GM10248 (cell line): ENCODE measurements around the gene SULT1B1.

ENCODE experiments used
- CTCF ChIA-PET: fragments of 300-600 bp; sonication (Branson Sonifier 250); formaldehyde crosslinking; extraction: SDS; loops from one replicate; lab custom pipeline; 2021; ENCODE audit warnings: antibody characterized with exemption; lab: Yijun Ruan, JAX
- POLR2A ChIA-PET: fragments of 350-650 bp; sonication (Branson Sonifier 250); formaldehyde crosslinking; extraction: SDS; loops from one replicate; lab custom pipeline; 2020; ENCODE audit warnings: antibody characterized with exemption; lab: Yijun Ruan, JAX
- DNase-seq: peaks from one replicate; pipeline ENCODE4 v3.0.0; 2012; ENCODE audit errors: extremely low spot score
- TF ChIP-seq, protein P1 (sequence below): IDR thresholded peaks from 2 replicates; pipeline ENCODE4 v1.5.1; 2012; ENCODE audit warnings: mild to moderate bottlenecking, low read depth; ENCODE audit errors: extremely low read depth, missing control alignments, control extremely low read depth

The SULT1B1 gene

DNA sequence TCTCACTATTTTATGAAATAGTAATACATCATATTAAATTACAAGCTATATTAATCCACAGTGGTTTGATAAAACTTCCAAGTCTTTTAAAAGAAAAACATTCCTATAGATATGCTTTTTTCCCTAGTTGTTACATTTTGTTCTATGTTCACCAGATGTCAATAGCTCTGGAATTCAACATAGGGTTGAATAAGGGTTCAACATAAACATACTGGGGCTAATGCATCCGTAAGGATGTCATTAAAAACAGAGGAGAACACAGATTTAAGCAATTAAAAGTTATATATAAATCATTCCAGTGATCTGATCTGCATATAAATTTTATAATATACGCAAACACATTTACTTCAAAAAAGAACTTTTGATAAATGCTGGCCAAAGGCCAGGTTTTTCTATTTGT, 32.5 kb downstream of the SULT1B1 start:
- ChIA-PET POLR2A (no interaction called here), CTCF (no interaction called here)
- TF ChIP-seq, protein P1, sequence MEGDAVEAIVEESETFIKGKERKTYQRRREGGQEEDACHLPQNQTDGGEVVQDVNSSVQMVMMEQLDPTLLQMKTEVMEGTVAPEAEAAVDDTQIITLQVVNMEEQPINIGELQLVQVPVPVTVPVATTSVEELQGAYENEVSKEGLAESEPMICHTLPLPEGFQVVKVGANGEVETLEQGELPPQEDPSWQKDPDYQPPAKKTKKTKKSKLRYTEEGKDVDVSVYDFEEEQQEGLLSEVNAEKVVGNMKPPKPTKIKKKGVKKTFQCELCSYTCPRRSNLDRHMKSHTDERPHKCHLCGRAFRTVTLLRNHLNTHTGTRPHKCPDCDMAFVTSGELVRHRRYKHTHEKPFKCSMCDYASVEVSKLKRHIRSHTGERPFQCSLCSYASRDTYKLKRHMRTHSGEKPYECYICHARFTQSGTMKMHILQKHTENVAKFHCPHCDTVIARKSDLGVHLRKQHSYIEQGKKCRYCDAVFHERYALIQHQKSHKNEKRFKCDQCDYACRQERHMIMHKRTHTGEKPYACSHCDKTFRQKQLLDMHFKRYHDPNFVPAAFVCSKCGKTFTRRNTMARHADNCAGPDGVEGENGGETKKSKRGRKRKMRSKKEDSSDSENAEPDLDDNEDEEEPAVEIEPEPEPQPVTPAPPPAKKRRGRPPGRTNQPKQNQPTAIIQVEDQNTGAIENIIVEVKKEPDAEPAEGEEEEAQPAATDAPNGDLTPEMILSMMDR: no peak
- no peak for DNase-seq

DNA sequence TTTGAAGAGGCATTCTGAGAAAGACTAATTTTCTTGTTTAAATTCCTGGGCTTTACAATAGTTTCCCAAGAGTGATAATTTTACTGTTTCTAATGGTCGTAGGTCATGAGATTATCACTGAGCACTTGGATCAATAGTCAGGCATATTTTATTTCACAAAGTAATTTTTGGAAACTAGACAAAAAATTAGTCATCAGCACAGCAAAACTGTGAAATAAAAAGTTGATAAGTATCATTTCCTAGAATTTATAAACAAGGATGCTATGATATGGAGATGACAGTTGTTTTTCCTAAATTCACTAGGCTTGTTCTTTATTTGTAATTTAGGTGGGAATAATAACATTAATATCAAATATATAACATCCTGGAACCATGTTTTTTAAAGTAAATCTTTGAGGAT, 33.0 kb downstream of the SULT1B1 start:
- POLR2A ChIA-PET: no interaction called here

DNA sequence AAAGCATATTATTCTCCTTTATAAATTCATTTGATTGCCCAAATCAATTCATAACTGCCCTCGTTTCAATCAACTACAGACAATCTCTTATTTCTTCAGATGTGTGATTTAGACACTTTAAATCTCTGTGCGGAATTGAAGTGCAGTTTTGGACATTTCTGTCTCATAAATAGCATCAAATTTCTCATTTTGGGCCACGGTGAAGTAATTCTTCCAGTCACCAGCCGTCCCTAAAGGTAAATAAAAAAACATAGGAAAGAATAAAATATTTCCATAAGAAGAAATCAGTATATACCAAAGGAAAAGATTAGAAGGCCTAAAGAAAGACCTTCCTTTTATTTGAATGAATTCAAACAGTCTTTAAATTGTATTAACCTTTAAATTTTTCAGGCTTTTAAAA, 33.4 kb downstream of the SULT1B1 start:
- DNase-seq: no peak
- ChIA-PET CTCF (no interaction called here), POLR2A (no interaction called here)
- TF ChIP-seq, protein P1: no peak

More for the DNA sequence above, 33.0 kb downstream of the SULT1B1 start:
- TF ChIP-seq, protein P1: no peak
- CTCF ChIA-PET: no interaction called here
- no peak for DNase-seq

DNA sequence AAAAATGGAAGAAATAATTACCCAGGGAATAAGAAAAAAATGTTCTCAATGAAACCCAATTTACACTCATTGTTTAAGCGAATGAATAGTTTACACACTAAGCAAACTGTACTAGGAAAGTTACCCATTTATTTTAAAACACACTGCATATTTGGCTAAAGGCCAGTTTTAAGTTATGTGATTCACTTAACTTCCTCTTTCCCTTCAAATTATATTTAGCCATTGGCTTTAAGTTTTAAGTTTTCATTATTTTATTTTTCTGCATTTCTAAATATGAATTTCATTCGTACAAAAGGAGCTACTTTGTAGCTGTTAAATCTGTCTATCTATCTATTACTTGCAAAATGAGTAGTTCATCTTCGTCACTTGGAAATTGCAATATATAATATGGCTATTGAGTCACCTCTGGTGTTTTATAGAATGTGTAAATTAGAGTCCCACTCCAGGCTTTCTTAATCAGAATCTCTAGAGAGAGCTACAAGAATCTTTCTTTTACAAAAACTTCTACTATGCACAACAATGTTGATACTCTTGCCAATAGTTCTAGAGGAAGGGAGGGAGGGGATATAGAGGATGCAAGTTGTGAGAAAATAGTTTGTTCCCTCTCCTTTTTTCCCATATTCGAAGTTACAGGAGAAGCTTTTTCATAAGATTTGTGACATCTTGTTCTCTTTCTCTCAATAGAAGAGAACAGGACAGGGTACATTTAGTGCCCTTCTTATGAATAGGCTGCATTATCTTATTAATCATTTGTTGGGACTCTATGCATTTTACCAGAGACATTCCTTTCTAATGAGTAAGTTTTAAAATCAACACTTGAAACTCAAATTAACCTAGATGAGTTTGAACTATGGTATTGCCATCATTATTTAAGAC, 41.8 kb downstream of the SULT1B1 start:
- no peak for DNase-seq
- CTCF ChIA-PET: no interaction called here
- TF ChIP-seq, protein P1: no peak
- POLR2A ChIA-PET: no interaction called here

DNA sequence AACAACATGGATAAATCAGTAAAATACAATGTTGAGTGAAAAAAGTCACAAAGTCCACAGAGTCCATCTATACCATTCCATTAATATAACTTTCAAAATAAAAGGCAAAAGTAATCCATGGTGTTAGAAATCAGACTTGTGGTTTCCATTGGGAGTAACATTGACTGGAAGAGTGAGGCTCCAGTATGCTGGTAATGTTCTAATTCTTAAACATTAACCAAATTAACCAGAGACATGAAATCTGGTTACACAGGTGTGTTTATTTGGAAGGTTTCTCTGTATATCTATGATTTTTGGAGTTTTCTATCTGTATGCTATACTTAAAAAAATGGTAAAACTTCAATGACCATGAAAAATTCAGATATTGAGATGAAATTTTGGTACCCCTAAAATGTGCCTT, 42.6 kb downstream of the SULT1B1 start:
- ChIA-PET CTCF (no interaction called here), POLR2A (no interaction called here)
- TF ChIP-seq, protein P1: no peak
- DNase-seq: no peak

DNA sequence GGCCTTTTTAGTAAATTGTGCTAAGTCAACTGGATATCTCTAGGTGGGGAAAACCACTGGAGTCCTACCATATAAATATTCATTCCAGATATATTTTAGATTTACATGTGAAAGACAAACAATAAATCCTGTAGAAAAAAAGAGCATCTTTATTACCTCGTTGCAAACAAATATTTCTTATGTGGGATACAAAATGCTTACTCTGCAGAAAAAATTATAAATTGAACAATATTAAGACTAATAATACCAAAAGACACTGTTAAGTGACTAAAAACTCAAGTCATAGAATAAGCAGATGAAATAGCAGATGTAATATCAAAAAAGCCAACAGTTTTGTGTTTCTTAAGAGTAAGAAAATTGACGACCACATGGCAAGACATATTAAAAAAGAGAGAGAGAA, 43.8 kb downstream of the SULT1B1 start:
- POLR2A ChIA-PET: no interaction called here

More for the DNA sequence above, 43.8 kb downstream of the SULT1B1 start:
- DNase-seq: no peak
- CTCF ChIA-PET: no interaction called here
- TF ChIP-seq, protein P1: no peak
